ENCODE results near the gene TFIP11. TPM values are rescaled to one million over a fixed set of nuclear protein-coding genes. Genes with fewer than 3 reads are reported as not detected.

Gene TFIP11
- total RNA-seq, 2 donors from 2014 or later = 21.9 to 33.2 TPM

GRCh38 chr22:26536056-26536761, 23.9 kb upstream of the TFIP11 start:
- Histone ChIP-seq H3K4me3 (no peak overlapping the region), H3K27me3 (replicated peaks; ENCODE audit: insufficient read depth) (no peaks in the 10 kb centered on the region), H3K27ac (no peak overlapping the region), H3K4me1 (replicated peaks) (no peaks in the 10 kb centered on the region), H3K9me3 (no peaks in the 10 kb centered on the region), H3K36me3 (no peaks in the 10 kb centered on the region)
- DNase-seq (ENCODE audit: low spot score) = no peak
- intact Hi-C loops (cut with DNase I) = no loop called here
- WGBS = 90% methylated on average over 12 of the region's 12 CpGs
- TF ChIP-seq POLR2AphosphoS5 (IDR thresholded peaks at IDR 0.05) = no peak
- TF ChIP-seq CTCF (IDR thresholded peaks at IDR 0.05) = no peak
- TF ChIP-seq POLR2A (IDR thresholded peaks at IDR 0.05) = no peak

- 100% methylated on average over 3 of the region's 3 CpGs for WGBS
- no peak for TF ChIP-seq POLR2A (IDR thresholded peaks at IDR 0.05)
- no peak for TF ChIP-seq CTCF (IDR thresholded peaks at IDR 0.05)
- TF ChIP-seq POLR2AphosphoS5 (IDR thresholded peaks at IDR 0.05) = no peak
- Histone ChIP-seq H3K4me3 (no peak overlapping the region), H3K27me3 (replicated peaks; ENCODE audit: insufficient read depth) (no peaks in the 10 kb centered on the region), H3K27ac (no peak overlapping the region), H3K36me3 (no peaks in the 10 kb centered on the region), H3K9me3 (no peaks in the 10 kb centered on the region), H3K4me1 (replicated peaks) (no peaks in the 10 kb centered on the region)
- intact Hi-C loops (cut with DNase I) = no loop called here
- no peak for DNase-seq (ENCODE audit: low spot score)
Measured at GRCh38 chr22:26535603-26535908, 23.3 kb upstream of the TFIP11 start.

GRCh38 chr22:26534874-26535602, 22.8 kb upstream of the TFIP11 start:
- Histone ChIP-seq H3K4me3 (no peak overlapping the region), H3K27me3 (replicated peaks; ENCODE audit: insufficient read depth) (no peaks in the 10 kb centered on the region), H3K36me3 (no peaks in the 10 kb centered on the region), H3K4me1 (replicated peaks) (no peaks in the 10 kb centered on the region), H3K27ac (no peak overlapping the region), H3K9me3 (no peaks in the 10 kb centered on the region)
- DNase-seq (ENCODE audit: low spot score) = no peak
- WGBS = 57% methylated on average over 13 of the region's 13 CpGs
- TF ChIP-seq POLR2A (IDR thresholded peaks at IDR 0.05) (no peak), CTCF (IDR thresholded peaks at IDR 0.05) (no peak), POLR2AphosphoS5 (IDR thresholded peaks at IDR 0.05) (no peak)
- intact Hi-C loops (cut with DNase I) = no loop called here

GRCh38 chr22:26534171-26534855, 22.0 kb upstream of the TFIP11 start:
- intact Hi-C loops (cut with DNase I) = no loop called here
- TF ChIP-seq POLR2A (IDR thresholded peaks at IDR 0.05) (no peak), CTCF (IDR thresholded peaks at IDR 0.05) (no peak), POLR2AphosphoS5 (IDR thresholded peaks at IDR 0.05) (no peak)
- Histone ChIP-seq H3K4me3 (no peak overlapping the region), H3K36me3 (no peaks in the 10 kb centered on the region), H3K27me3 (replicated peaks; ENCODE audit: insufficient read depth) (no peaks in the 10 kb centered on the region), H3K4me1 (replicated peaks) (no peaks in the 10 kb centered on the region), H3K9me3 (no peaks in the 10 kb centered on the region), H3K27ac (no peak overlapping the region)
- peak; percentile 36 for DNase-seq (ENCODE audit: low spot score)
- WGBS = 48% methylated on average over 7 of the region's 7 CpGs

Measured in prostate gland (tissue), 2 donors.